ENCODE results near the gene EDA. TPM values are rescaled to one million over a fixed set of nuclear protein-coding genes. Genes with fewer than 3 reads are reported as not detected.

EDA gene
- total and polyA plus RNA-seq, 2 of the 13 experiments (the other 11 are each of a cell fraction or from before 2014, with no cell fraction given), result 8.8 to 11.2 TPM

- TF ChIP-seq ZNF160 (CRISPR knock-in tag; IDR thresholded peaks at IDR 0.05) (peak; percentile 99), HNF4A (CRISPR knock-in tag; IDR thresholded peaks at IDR 0.05) (peak; percentile 70), ZNF574 (CRISPR knock-in tag; IDR thresholded peaks at IDR 0.05) (no peak), KAT7 (CRISPR knock-in tag; IDR thresholded peaks at IDR 0.05; ENCODE audit: borderline replicate concordance) (no peak), AHDC1 (CRISPR knock-in tag; IDR thresholded peaks at IDR 0.05; ENCODE audit: borderline replicate concordance) (peak; percentile 83; the same call in 1 of the 2 replicates), ZNF501 (CRISPR knock-in tag; IDR thresholded peaks at IDR 0.05) (no peak), MXD4 (CRISPR knock-in tag; IDR thresholded peaks at IDR 0.05) (no peak), SRY (CRISPR knock-in tag; IDR thresholded peaks at IDR 0.05) (no peak), ARID5B (CRISPR knock-in tag; IDR thresholded peaks at IDR 0.05) (peak; percentile 66), ELF3 (CRISPR knock-in tag; IDR thresholded peaks at IDR 0.05) (peak; percentile 57), PAXIP1 (CRISPR knock-in tag; conservative IDR thresholded peaks at IDR 0.05) (peak; percentile 57)
These were observed 422.6 kb downstream of the EDA start (continued) for GRCh38 chrX:70038515-70038914.
